Esophagus muscularis mucosa (tissue), 3 donors: Measurements from ENCODE around the gene RMND1.

Experiments
- CTCF ChIP-seq, 3 experiments: fragments of 200-600 bp in 2 of 3; fragments of 450-650 bp in 1 of 3; sonication (generic) in 2 of 3; IDR thresholded peaks; one replicate each; pipeline ENCODE4 v1.5.1; 2017 to 2019; ENCODE audit warnings: antibody characterized with exemption in 3 of 3, mild to moderate bottlenecking in 2 of 3, moderate library complexity in 1 of 3
- POLR2A ChIP-seq: fragments of 450-650 bp; IDR thresholded peaks from one replicate; pipeline ENCODE4 v1.6.1; 2017; ENCODE audit warnings: antibody characterized with exemption, moderate library complexity, mild to moderate bottlenecking, low read depth

DNA sequence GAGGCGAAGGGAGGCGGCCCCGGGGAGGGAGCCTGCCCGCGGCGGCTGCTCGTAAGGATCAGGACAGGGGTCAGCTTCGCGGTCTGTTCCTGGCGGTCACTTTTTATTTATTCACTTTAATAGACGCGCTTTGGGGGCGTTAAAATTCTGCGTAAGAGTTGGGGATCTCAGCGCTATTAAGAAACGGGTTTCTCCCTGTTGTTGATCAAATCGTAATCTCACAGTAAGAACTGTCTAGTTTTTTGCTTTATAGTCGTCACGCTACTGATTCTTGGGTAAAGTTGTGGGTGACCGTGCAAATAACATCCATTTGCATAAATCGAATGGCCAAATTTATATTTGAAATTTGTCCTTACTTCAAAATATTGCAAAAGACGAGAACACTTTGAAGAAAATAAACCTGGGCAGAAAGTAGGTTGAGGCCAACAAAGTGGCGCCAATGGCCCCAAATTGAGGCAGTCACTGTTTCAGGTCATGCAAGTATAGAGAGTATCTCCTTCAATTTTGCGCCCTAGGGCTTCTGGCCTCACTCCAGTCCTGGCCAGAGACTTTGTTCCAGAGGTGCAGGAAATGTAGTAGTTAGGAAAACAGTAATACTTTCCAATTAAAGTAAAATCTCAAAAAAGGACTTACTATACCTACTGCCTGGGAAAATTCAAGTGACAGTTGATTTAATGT is 963 bp upstream of the RMND1 start:
- TF ChIP-seq CTCF (IDR thresholded peaks at IDR 0.05) = no peak
- no peak for TF ChIP-seq POLR2A
